Skeletal muscle satellite cell (primary cell): ENCODE measurements around the gene SPINK14.

Experiments used
- H3K27me3 ChIP-seq: 2 replicates; pipeline ENCODE4 v1.7.0; 2013; ENCODE audit warnings: low read length; ENCODE audit not compliant: control insufficient read depth, insufficient read depth
- H3K36me3 ChIP-seq: 2 replicates; pipeline ENCODE4 v1.7.0; 2013; ENCODE audit warnings: mild to moderate bottlenecking, control low read depth, low read length; ENCODE audit not compliant: insufficient read depth
- H3K4me1 ChIP-seq: 2 replicates; pipeline ENCODE4 v1.7.0; 2013; ENCODE audit warnings: low read length; ENCODE audit not compliant: control insufficient read depth, insufficient read depth
- H3K4me2 ChIP-seq: 2 replicates; pipeline ENCODE4 v1.7.0; 2013; ENCODE audit warnings: mild to moderate bottlenecking, low read length
- H3K4me3 ChIP-seq: 2 replicates; pipeline ENCODE4 v1.7.0; 2013; ENCODE audit warnings: low read length
- H3K9ac ChIP-seq: 2 replicates; pipeline ENCODE4 v1.7.0; 2013; ENCODE audit warnings: mild to moderate bottlenecking, low read depth, low read length, moderate library complexity
- H3K9me3 ChIP-seq: replicated peaks from 2 replicates; pipeline ENCODE4 v1.7.0; 2013; ENCODE audit warnings: mild to moderate bottlenecking, control low read depth, low read length

SPINK14 gene

GRCh38 chr5:148162038-148162437, 6.3 kb upstream of the SPINK14 start:
- Histone ChIP-seq H3K9ac (no peak overlapping the region), H3K4me1 (no peaks in the 10 kb centered on the region), H3K36me3 (no peaks in the 10 kb centered on the region), H3K9me3 (no peaks in the 10 kb centered on the region), H3K27me3 (no peaks in the 10 kb centered on the region), H3K4me2 (no peak overlapping the region), H3K4me3 (no peak overlapping the region)

GRCh38 chr5:148163345-148163744, 5.0 kb upstream of the SPINK14 start:
- no peak overlapping the region for H3K4me3 ChIP-seq
- H3K9me3 ChIP-seq, result no peaks in the 10 kb centered on the region
- H3K27me3 ChIP-seq, result no peaks in the 10 kb centered on the region
- H3K36me3 ChIP-seq, result no peaks in the 10 kb centered on the region
- no peaks in the 10 kb centered on the region for H3K4me1 ChIP-seq
- no peak overlapping the region for H3K9ac ChIP-seq
- no peak overlapping the region for H3K4me2 ChIP-seq

- no peak overlapping the region for H3K9ac ChIP-seq
- no peaks in the 10 kb centered on the region for H3K27me3 ChIP-seq
- H3K4me1 ChIP-seq, result no peaks in the 10 kb centered on the region
- no peaks in the 10 kb centered on the region for H3K9me3 ChIP-seq
- no peak overlapping the region for H3K4me2 ChIP-seq
- no peaks in the 10 kb centered on the region for H3K36me3 ChIP-seq
- no peak overlapping the region for H3K4me3 ChIP-seq
Observed at GRCh38 chr5:148166550-148167283, 1.6 kb upstream of the SPINK14 start.

- H3K36me3 ChIP-seq, result no peaks in the 10 kb centered on the region
- peaks cover 19% of the 10 kb centered on the region for H3K27me3 ChIP-seq
- H3K9ac ChIP-seq, result no peak overlapping the region
- H3K4me3 ChIP-seq, result no peak overlapping the region
- no peak overlapping the region for H3K4me2 ChIP-seq
- H3K4me1 ChIP-seq, result no peaks in the 10 kb centered on the region
- no peaks in the 10 kb centered on the region for H3K9me3 ChIP-seq
Observed at GRCh38 chr5:148172377-148172776, 4.0 kb downstream of the SPINK14 start.

GRCh38 chr5:148176480-148176879, 8.1 kb downstream of the SPINK14 start:
- H3K9me3 ChIP-seq, result no peaks in the 10 kb centered on the region
- no peaks in the 10 kb centered on the region for H3K4me1 ChIP-seq
- no peak overlapping the region for H3K4me2 ChIP-seq

GRCh38 chr5:148177207-148177606, 8.9 kb downstream of the SPINK14 start:
- Histone ChIP-seq H3K27me3 (peaks cover 19% of the 10 kb centered on the region), H3K36me3 (no peaks in the 10 kb centered on the region), H3K4me1 (no peaks in the 10 kb centered on the region), H3K9ac (no peak overlapping the region), H3K9me3 (no peaks in the 10 kb centered on the region), H3K4me3 (no peak overlapping the region), H3K4me2 (no peak overlapping the region)

More at GRCh38 chr5:148176480-148176879, 8.1 kb downstream of the SPINK14 start:
- Histone ChIP-seq H3K27me3 (peaks cover 19% of the 10 kb centered on the region), H3K4me3 (no peak overlapping the region), H3K9ac (no peak overlapping the region), H3K36me3 (no peaks in the 10 kb centered on the region)

- Histone ChIP-seq H3K4me3 (no peak overlapping the region), H3K9ac (no peak overlapping the region), H3K27me3 (peaks cover 14% of the 10 kb centered on the region)
Observed at GRCh38 chr5:148179234-148179824, 11.0 kb downstream of the SPINK14 start.

GRCh38 chr5:148186248-148187003, 18.1 kb downstream of the SPINK14 start:
- peaks cover 4% of the 10 kb centered on the region for H3K4me1 ChIP-seq
- H3K36me3 ChIP-seq, result no peaks in the 10 kb centered on the region
- no peak overlapping the region for H3K4me3 ChIP-seq
- H3K9ac ChIP-seq, result no peak overlapping the region
- no peak overlapping the region for H3K4me2 ChIP-seq
- H3K9me3 ChIP-seq, result no peaks in the 10 kb centered on the region
- no peaks in the 10 kb centered on the region for H3K27me3 ChIP-seq

More at GRCh38 chr5:148179234-148179824, 11.0 kb downstream of the SPINK14 start:
- H3K9me3 ChIP-seq, result no peaks in the 10 kb centered on the region
- no peaks in the 10 kb centered on the region for H3K36me3 ChIP-seq
- H3K4me1 ChIP-seq, result no peaks in the 10 kb centered on the region
- no peak overlapping the region for H3K4me2 ChIP-seq

GRCh38 chr5:148191010-148191409, 22.7 kb downstream of the SPINK14 start:
- Histone ChIP-seq H3K36me3 (no peaks in the 10 kb centered on the region), H3K4me1 (peaks cover 1% of the 10 kb centered on the region), H3K9ac (no peak overlapping the region), H3K27me3 (no peaks in the 10 kb centered on the region), H3K4me3 (no peak overlapping the region), H3K4me2 (no peak overlapping the region), H3K9me3 (no peaks in the 10 kb centered on the region)

GRCh38 chr5:148193202-148193601, 24.9 kb downstream of the SPINK14 start:
- Histone ChIP-seq H3K9ac (no peak overlapping the region), H3K4me2 (no peak overlapping the region), H3K36me3 (no peaks in the 10 kb centered on the region), H3K27me3 (no peaks in the 10 kb centered on the region), H3K4me3 (no peak overlapping the region), H3K9me3 (no peaks in the 10 kb centered on the region), H3K4me1 (no peaks in the 10 kb centered on the region)

- Histone ChIP-seq H3K4me2 (no peak overlapping the region), H3K27me3 (no peaks in the 10 kb centered on the region), H3K4me3 (no peak overlapping the region), H3K36me3 (no peaks in the 10 kb centered on the region), H3K9ac (no peak overlapping the region), H3K9me3 (no peaks in the 10 kb centered on the region), H3K4me1 (no peaks in the 10 kb centered on the region)
Observed at GRCh38 chr5:148201151-148201550, 32.8 kb downstream of the SPINK14 start.
